Stimulated activated CD4-positive, alpha-beta T cell treated with anti-CD3 and anti-CD28 coated beads, Interleukin-15, amount 100 ng/mL, for 48 hours (primary cell): Measurements from ENCODE around the gene MCOLN2.

Experiments used
- DNase-seq, 2 donors: peaks; one replicate each; pipeline ENCODE4 v3.0.0-alpha.2; 2020; ENCODE audit warnings: low read depth in 2 of 2

The MCOLN2 gene

DNA sequence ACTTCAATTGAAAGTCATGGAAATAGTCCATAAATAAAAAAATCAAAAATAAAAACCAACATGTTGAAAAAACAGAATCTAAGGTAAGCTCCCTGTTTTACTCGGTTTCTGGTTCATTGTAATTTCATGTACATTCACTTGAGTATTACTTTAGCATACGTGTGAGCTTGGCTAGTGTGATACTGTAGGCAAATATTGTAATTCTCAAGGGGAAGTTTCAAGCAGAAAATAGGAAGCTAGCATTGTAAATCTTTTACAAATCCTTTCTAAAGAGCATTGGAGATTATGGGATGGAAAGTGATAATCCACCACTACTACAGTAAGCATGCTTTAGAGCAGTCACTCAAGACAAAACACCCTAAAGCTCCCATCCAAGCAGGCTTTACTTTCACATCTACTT lies 100.6 kb downstream of the MCOLN2 start:
- no peak for DNase-seq

DNA sequence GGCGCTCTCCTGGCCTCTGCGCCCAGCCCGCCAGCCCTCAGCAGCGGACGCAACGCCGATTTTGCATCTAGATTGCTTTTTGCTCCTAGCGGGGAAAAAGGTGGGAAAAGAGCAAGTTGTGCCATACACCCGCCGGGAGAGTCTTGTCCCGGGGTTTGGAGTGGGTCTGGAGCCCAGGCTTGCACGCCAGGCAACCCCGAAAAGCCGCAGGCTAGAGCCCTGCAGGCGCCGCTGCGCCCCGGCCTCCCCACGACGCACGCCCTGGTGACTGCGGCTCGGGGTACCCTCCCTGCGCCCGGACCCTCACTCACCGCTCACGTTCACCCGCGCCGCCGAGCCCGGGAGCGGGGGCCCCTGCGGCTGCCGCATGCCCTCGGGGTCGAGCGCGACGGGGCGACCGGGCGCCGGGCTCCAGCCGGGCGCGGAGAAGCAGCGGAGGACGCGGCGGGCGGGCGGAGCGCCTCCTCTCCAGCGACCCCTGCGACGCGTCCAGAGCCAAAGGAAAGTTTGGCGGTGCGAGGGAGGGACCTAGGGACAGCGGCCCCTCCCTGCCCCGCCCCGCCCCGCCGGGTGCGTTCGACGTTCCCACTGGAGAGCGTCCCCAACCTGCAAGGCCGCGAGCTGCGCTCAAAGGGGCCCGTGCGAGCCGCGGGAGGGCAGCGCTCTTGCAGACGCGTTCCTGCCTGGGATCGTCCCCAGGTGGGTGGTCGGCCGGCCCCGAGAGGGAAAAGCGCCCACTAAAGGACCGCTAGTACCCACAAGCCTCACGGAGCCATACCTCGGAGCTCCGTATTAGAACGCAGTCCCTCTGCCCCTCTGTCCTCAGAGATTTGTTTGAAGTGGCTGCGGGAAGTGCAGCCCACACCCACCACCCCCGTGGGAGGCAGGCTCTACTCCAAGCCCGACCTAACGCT lies 104.0 kb downstream of the MCOLN2 start, which contains the start of gene LPAR3:
Gene LPAR3, minus strand, starts transcription at position 502 of the 914 bp plus-strand sequence. CDS start 27,086 bp downstream, outside the sequence.
- no peak for DNase-seq

- no peak for DNase-seq
Measured at GRCh38 chr1:84890566-84890965, 106.3 kb downstream of the MCOLN2 start.

- DNase-seq: no peak
Measured at GRCh38 chr1:84889437-84889836, 107.5 kb downstream of the MCOLN2 start.

DNA sequence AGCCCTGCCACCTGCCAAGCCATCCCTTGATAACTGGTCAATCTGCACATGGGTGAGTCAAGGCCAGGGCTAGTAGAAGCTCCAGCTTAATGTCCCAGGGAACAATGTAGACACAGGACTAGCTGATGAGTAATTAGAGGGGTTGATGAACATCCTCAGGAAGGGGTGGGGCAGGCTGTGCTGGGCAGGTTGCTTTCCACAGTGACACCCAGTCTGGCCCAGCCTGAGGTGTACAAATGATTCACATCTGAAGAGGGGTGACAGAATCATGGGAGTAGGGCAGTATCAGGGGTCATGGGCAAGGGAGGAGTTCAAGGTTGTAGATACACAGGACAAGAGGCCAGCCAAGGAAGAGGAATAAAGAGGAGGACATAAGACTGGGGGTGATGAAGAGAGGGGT lies 108.2 kb downstream of the MCOLN2 start:
- DNase-seq: no peak

- no peak for DNase-seq
Measured at GRCh38 chr1:84887261-84887934, 109.5 kb downstream of the MCOLN2 start.

GRCh38 chr1:84885469-84885868 lies 111.4 kb downstream of the MCOLN2 start:
- no peak for DNase-seq

- DNase-seq: no peak
Measured at GRCh38 chr1:84884671-84885389, 112.1 kb downstream of the MCOLN2 start.

DNA sequence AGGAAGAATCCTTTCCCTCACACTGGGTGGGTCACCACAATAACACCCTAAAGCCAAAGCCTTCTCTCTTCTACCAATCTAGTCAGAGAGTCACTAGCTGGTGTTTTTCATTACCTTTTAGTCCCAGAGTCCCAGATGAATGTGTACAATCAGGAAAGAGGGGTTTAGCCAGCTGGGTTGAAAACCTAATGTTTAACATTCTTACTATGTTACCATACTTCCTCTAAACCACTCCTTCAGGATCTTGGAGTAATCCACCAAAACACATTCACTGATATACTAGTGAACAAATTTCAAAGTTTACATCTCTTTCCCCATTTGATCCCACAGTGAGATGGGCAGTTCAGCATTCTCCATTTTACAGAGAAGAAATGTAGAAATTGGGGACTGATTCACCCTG lies 113.6 kb downstream of the MCOLN2 start:
- no peak for DNase-seq

DNA sequence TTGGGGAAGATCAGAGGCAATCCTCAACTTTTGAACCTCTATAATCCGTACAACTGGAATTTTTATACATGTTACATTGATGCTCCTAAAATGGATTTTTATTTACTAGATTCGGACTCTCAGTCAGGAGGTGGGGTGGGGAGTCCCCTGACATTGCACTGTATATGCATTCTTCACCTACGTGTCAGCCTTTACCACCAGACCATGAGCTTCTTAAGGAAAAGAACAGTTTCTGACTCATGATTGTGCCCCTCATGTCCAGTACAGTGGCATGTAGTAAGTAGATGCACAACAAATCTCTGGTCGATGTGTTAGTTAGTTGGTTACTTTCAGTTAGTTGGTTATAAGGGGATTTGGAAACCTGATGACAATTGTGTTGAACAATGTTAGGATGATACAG lies 119.3 kb downstream of the MCOLN2 start:
- DNase-seq: no peak

DNA sequence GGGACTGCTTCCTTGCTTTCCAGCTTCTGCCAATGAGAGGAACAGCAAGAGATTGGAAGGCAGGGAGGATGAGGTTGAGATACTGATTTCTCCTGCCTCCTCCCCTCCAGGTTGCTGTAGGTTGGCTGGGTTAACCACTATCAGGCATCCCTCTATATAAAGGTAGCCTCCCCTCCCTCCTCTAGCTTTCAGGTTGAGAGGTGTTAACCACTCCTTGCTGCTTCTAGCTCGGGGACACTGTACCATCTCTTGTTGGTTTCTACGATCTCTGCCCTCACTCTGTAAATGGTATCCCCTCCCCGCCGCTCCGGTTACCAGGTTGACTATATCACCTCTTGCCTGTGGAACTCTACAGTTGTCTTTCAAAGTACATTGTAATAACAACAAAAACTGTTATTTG lies 120.6 kb downstream of the MCOLN2 start:
- DNase-seq: no peak
